Nephron (organoid): ENCODE results near the gene AGPAT1.

Experiments
- H3K27ac Mint-ChIP-seq, 3 experiments: 2 replicates each; pipeline ENCODE4 v1.8.0; 2020; ENCODE audit warnings: mixed read lengths in 3 of 3, mild to moderate bottlenecking in 2 of 3, moderate library complexity in 1 of 3
- H3K27me3 Mint-ChIP-seq: 2 replicates; pipeline ENCODE4 v1.8.0; 2021; ENCODE audit warnings: low read depth, mild to moderate bottlenecking, moderate library complexity, mixed read lengths
- H3K36me3 Mint-ChIP-seq: 2 replicates; pipeline ENCODE4 v1.8.0; 2020; ENCODE audit warnings: low read depth, mixed read lengths
- H3K4me1 Mint-ChIP-seq: 2 replicates; pipeline ENCODE4 v1.8.0; 2020; ENCODE audit warnings: mixed read lengths
- H3K4me3 Mint-ChIP-seq, 3 experiments: 2 replicates each; pipeline ENCODE4 v1.8.0; 2020; ENCODE audit warnings: mild to moderate bottlenecking in 3 of 3, mixed read lengths in 3 of 3, moderate library complexity in 2 of 3
- H3K9me3 Mint-ChIP-seq: 2 replicates; pipeline ENCODE4 v1.8.0; 2020; ENCODE audit warnings: mixed read lengths
- TF ChIP-seq, protein P1 (sequence below), 3 experiments: fragments of 200-600 bp; sonication (generic); IDR thresholded peaks; one replicate each; pipeline ENCODE4 v1.5.0; 2021; ENCODE audit warnings: antibody characterized with exemption in 3 of 3; ENCODE audit not compliant: unreplicated experiment in 3 of 3

Gene AGPAT1

DNA sequence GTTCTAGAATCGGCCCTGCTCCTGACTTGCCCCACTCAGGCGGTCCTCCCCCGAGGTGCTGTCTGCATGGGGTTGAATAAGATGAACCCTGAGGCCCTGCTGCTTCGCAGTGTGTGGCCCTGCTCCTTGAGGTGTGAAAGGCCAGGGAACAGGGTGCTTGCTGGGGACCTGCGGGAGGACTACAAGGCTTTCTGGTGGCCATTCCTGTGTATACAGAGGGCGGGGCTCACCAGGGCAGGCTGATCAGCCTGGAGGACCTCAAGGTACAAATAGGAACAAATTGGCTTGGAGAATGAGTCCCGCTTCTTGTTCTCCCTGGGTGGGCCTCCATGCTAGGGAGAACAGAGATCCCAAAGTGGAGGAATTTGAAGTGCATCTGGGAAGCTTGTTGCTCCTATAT lies 42.3 kb upstream of the AGPAT1 start:
- Mint-ChIP-seq H3K4me3 (no peak overlapping the region), H3K27me3 (peaks cover 5% of the 10 kb centered on the region), H3K36me3 (no peaks in the 10 kb centered on the region), H3K9me3 (no peaks in the 10 kb centered on the region), H3K27ac (no peak overlapping the region), H3K4me1 (no peaks in the 10 kb centered on the region)
- TF ChIP-seq, protein P1, sequence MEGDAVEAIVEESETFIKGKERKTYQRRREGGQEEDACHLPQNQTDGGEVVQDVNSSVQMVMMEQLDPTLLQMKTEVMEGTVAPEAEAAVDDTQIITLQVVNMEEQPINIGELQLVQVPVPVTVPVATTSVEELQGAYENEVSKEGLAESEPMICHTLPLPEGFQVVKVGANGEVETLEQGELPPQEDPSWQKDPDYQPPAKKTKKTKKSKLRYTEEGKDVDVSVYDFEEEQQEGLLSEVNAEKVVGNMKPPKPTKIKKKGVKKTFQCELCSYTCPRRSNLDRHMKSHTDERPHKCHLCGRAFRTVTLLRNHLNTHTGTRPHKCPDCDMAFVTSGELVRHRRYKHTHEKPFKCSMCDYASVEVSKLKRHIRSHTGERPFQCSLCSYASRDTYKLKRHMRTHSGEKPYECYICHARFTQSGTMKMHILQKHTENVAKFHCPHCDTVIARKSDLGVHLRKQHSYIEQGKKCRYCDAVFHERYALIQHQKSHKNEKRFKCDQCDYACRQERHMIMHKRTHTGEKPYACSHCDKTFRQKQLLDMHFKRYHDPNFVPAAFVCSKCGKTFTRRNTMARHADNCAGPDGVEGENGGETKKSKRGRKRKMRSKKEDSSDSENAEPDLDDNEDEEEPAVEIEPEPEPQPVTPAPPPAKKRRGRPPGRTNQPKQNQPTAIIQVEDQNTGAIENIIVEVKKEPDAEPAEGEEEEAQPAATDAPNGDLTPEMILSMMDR (IDR thresholded peaks at IDR 0.05; ENCODE audit: unreplicated experiment in 3 of 3) = no peak

DNA sequence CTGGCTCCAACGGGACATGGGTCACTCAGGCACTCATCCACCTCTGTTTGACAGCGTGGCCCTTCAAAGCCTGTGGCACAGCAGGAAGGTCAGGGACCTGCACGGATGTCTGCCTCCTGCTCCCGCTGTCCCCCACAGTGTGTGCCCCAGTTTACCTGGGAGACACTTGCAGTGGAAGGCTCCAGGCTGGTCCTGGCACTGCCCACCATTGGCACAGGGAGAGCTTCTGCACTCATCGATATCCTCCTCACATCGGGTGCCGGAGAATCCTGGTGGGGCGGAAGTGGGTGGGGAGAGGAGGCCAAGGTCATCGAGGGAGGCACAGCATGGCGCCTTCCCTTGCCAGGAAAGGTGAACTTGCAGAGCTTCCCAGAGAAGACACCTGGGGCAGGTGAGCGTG lies 41.1 kb upstream of the AGPAT1 start:
- H3K4me3 Mint-ChIP-seq = no peak overlapping the region
- no peaks in the 10 kb centered on the region for H3K9me3 Mint-ChIP-seq
- TF ChIP-seq, protein P1 (IDR thresholded peaks at IDR 0.05; ENCODE audit: unreplicated experiment in 3 of 3) = no peak
- no peak overlapping the region for H3K27ac Mint-ChIP-seq
- H3K27me3 Mint-ChIP-seq = no peaks in the 10 kb centered on the region
- no peaks in the 10 kb centered on the region for H3K36me3 Mint-ChIP-seq
- no peaks in the 10 kb centered on the region for H3K4me1 Mint-ChIP-seq

DNA sequence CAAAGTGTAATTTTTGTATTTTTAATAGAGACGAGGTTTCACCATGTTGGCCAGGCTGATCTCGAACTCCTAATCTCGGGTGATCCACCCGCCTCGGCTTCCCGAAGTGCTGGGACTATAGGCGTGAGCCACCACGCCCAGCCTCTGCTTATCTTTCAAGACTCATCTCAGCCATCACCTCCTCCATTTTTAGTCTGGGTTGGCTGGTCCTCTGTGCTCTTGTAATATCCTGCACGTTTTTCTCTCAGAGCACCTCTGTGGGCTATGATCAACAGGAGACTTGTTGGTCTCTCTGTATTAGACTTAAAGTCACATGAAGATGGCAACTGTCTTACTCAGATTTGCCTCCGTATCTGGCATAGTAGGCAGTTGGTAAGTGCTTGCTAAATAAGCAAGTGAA lies 40.4 kb upstream of the AGPAT1 start:
- Mint-ChIP-seq H3K4me1 (no peaks in the 10 kb centered on the region), H3K9me3 (no peaks in the 10 kb centered on the region), H3K27ac (no peak overlapping the region), H3K36me3 (no peaks in the 10 kb centered on the region), H3K27me3 (no peaks in the 10 kb centered on the region), H3K4me3 (no peak overlapping the region)
- TF ChIP-seq, protein P1 (IDR thresholded peaks at IDR 0.05; ENCODE audit: unreplicated experiment in 3 of 3) = no peak

DNA sequence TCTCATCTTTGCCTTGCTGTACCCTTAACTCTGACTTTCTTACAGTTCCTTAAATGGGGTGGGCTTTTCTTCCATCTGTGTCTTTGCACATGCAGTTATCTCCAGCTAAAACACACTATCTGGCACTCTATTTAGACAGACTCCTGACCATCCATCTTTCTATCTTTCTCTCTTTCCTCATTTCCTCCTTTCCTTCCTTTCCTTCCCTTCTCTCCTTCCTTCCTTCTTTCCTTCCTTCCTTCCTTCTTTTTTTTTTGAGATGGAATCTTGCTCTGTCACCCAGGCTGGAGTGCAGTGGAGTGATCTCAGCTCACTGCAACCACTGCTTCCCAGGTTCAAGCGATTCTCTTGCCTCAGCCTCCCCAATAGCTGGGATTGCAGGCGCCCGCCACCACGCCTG lies 39.7 kb upstream of the AGPAT1 start:
- Mint-ChIP-seq H3K9me3 (no peaks in the 10 kb centered on the region), H3K36me3 (no peaks in the 10 kb centered on the region), H3K4me3 (no peak overlapping the region), H3K27me3 (no peaks in the 10 kb centered on the region), H3K27ac (no peak overlapping the region), H3K4me1 (no peaks in the 10 kb centered on the region)
- TF ChIP-seq, protein P1 (IDR thresholded peaks at IDR 0.05; ENCODE audit: unreplicated experiment in 3 of 3) = no peak

DNA sequence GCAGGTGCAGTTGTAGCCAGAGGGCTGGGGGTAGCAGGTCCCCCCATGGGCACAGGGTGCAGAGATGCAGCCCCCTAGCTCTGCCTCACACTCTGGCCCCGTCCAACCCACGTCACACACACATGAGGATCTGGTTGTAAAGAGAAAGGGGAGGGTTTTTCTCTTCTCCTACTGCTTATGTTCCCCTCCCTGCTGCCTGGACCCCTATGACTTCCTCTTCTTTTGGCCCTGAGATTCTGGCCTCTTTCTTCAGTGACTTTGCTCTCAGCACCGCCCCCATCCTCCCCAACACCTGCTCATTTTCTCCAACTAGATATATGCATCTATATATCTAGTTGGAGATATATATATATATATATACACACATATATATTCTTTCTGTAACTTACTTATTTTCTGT lies 38.2 kb upstream of the AGPAT1 start:
- TF ChIP-seq, protein P1 (IDR thresholded peaks at IDR 0.05; ENCODE audit: unreplicated experiment in 3 of 3) = no peak
- Mint-ChIP-seq H3K9me3 (no peaks in the 10 kb centered on the region), H3K36me3 (no peaks in the 10 kb centered on the region), H3K27ac (no peak overlapping the region), H3K4me3 (no peak overlapping the region), H3K27me3 (no peaks in the 10 kb centered on the region), H3K4me1 (no peaks in the 10 kb centered on the region)

DNA sequence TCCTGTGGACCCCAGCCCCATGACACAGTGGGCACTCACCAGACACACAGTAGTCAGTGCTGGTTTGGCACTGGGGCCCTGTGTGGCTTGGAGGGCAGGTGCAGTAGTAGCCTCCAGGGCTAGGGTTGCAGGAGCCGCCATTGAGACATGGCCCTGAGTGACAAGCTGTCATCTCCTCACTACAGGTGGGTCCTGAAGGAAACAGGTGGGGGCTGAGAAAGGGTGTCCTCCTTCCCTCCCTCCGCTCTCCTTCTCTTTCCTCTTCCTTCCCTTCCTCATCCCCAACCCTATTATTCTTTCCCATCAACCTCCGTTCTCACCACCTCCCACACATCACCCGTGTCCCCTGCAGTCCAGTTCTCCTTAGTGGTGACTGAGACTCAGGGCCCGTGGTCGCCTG lies 37.8 kb upstream of the AGPAT1 start:
- TF ChIP-seq, protein P1 (IDR thresholded peaks at IDR 0.05; ENCODE audit: unreplicated experiment in 3 of 3) = no peak
- H3K36me3 Mint-ChIP-seq = no peaks in the 10 kb centered on the region
- no peaks in the 10 kb centered on the region for H3K27me3 Mint-ChIP-seq
- H3K27ac Mint-ChIP-seq = no peak overlapping the region
- no peaks in the 10 kb centered on the region for H3K9me3 Mint-ChIP-seq
- no peak overlapping the region for H3K4me3 Mint-ChIP-seq
- no peaks in the 10 kb centered on the region for H3K4me1 Mint-ChIP-seq
